GM19193 (cell line): ENCODE measurements around the gene CYP2E1.
A peak's percentile ranks its signal among the peaks of the same experiment; 100 is the strongest.

Experiments
- POLR2A ChIP-seq: IDR thresholded peaks from 4 replicates; pipeline ENCODE4 v1.6.1; 2011; ENCODE audit not compliant: insufficient read depth, insufficient read length; ENCODE audit errors: extremely low read depth

CYP2E1 gene

GRCh38 chr10:133526957-133527588 is at the start of gene CYP2E1:
Gene CYP2E1, plus strand, starts transcription at chr10:133527363. Its CDS starts 33 bp downstream, at chr10:133527396.
- TF ChIP-seq POLR2A: no peak

GRCh38 chr10:133481086-133481643 is 46.0 kb upstream of the CYP2E1 start:
- TF ChIP-seq POLR2A: no peak

- TF ChIP-seq POLR2A: no peak
Measured at GRCh38 chr10:133481657-133482056, 45.5 kb upstream of the CYP2E1 start.

GRCh38 chr10:133484818-133485217 is 42.3 kb upstream of the CYP2E1 start:
- TF ChIP-seq POLR2A: no peak

GRCh38 chr10:133487085-133487484 is 40.1 kb upstream of the CYP2E1 start:
- no peak for TF ChIP-seq POLR2A

- no peak for TF ChIP-seq POLR2A
Measured at GRCh38 chr10:133488354-133488753, 38.8 kb upstream of the CYP2E1 start.

GRCh38 chr10:133489816-133490588 is 37.2 kb upstream of the CYP2E1 start:
- no peak for TF ChIP-seq POLR2A

- no peak for TF ChIP-seq POLR2A
Measured at GRCh38 chr10:133509700-133510099, 17.5 kb upstream of the CYP2E1 start.

GRCh38 chr10:133511408-133511807 is 15.8 kb upstream of the CYP2E1 start:
- TF ChIP-seq POLR2A: no peak

GRCh38 chr10:133511907-133512528 is 15.1 kb upstream of the CYP2E1 start:
- TF ChIP-seq POLR2A: no peak

- TF ChIP-seq POLR2A: no peak
Measured at GRCh38 chr10:133515471-133515870, 11.7 kb upstream of the CYP2E1 start.

GRCh38 chr10:133516057-133516456 is 11.1 kb upstream of the CYP2E1 start:
- TF ChIP-seq POLR2A: no peak

GRCh38 chr10:133520193-133520738 is 6.9 kb upstream of the CYP2E1 start:
- TF ChIP-seq POLR2A: peak; percentile 67

GRCh38 chr10:133523631-133524203 is 3.4 kb upstream of the CYP2E1 start:
- TF ChIP-seq POLR2A: no peak

- TF ChIP-seq POLR2A: no peak
Measured at GRCh38 chr10:133525444-133525843, 1.7 kb upstream of the CYP2E1 start.
